K562 treated with DMSO at 1 percent for 48 hours (cell line): ENCODE results near the gene CCT5. TPM values are rescaled to one million over a fixed set of nuclear protein-coding genes. Genes with fewer than 3 reads are reported as not detected.

Experiments used
- total RNA-seq: library from RNA; unstranded; fragments of 300-600 nt; gene quantifications from 2 replicates; pipeline ENCODE4 v1.2.3, GENCODE V29; 2022; ENCODE audit warnings: low replicate concordance; ENCODE audit errors: extremely low read depth

The CCT5 gene
- total RNA-seq: 878 and 1,766 TPM in 2 replicates

DNA sequence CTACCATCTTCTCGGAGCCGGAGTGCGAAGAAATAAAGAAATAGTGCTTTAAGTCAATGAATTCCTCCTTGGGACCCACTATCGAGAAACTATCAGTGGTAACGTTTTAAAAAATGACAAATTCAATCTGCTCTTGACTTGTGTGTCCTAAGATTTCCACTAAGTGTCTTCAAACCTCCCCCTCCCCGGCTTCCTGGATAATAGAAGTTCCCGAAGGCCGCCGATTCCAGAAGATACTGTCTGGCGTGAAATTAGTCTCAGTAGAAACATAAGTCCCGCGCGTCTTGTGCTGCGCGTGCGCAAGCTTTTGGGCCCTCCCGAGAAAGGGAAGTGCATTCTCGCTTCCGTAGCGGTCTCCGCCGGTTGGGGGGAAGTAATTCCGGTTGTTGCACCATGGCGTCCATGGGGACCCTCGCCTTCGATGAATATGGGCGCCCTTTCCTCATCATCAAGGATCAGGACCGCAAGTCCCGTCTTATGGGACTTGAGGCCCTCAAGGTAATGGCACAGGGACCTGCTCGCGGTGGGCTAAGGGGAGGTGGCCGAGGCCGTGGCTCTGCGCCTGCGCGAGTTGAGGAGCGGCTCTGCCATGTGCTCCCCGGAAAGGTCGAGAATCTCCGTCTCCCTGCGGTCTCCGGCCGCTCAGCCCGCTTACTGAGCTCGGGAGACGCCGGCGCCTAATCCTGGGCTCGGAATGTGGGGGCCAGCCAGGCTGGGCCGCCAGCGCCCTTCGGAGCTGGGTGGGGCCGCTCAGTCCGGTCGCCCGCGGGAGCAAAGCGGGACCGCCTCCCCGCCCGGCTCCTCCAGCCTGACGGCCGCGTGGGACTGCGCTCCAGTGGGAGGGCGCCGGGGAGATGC, at the start of gene CCT5:
TSS of gene CCT5 (plus strand) at position 333 of the 858 bp plus-strand sequence. CDS start at position 394, 61 bp downstream.

DNA sequence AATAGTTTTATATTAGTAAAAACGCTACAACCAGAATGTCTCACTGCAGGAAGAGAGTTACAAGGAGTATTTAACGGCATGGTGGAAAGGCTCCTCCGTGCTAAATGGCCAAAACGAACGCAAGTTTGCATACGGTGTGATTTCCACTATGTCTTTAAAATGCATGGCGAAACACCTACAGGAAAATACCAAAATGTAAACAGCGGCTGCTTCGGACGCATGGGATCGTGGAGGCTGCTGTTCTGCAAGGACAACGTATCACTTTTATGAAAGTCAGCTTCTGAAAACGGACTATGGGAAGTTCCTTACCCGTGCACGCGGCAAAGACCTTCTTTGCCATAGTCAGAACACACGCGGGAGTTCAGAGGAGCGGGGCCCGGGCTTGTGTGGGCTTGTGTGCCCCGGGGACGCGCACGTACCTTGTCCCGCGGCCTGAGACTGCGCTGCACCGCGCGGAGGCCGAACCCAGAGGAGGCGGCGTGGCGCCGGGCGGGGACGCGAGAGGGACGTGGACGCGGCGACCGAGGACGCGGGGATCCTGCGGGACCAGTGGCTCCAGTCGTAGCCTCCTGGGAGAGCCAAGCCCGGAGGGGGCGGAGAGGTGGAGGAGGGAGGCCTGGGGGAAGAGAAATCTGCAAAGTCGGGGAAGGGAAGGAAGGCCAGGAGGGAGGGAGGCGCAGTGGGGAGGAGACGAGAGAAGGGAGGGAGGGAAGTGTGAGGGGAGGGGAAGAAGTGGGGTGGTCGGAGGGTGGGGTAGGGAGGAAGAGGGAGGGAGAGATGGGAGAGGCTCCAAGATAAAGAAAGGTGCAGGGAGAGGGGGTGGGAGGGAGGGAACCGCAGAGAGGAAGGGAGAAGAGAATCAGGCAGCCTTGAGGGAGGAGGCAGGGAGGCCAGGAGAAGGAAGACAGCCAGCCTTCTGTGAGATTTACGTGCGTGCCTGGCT, 57.4 kb downstream of the CCT5 start, which contains the start of gene CMBL:
TSS of gene CMBL (minus strand) at position 697 of the 943 bp plus-strand sequence. CDS start 17,140 bp downstream, outside the sequence.

Other genes with a start within 250 kb of the CCT5 start
- gene ATPSCKMT, start 392 bp upstream of the CCT5 start, total RNA-seq: not detected in 2 replicates
- not detected in 2 replicates for gene CMBL, start 57.6 kb downstream of the CCT5 start, total RNA-seq
- gene MARCHF6, start 103.4 kb downstream of the CCT5 start, total RNA-seq: not detected in 2 replicates
- not detected in 2 replicates for gene ROPN1L, start 191.6 kb downstream of the CCT5 start, total RNA-seq